Naive B cell (primary cell): Measurements from ENCODE around the gene DRD2. TPM values are rescaled to one million over a fixed set of nuclear protein-coding genes. Genes with fewer than 3 reads are reported as not detected.
"Not testable (repeated sequence)": the region's sequence is repeated elsewhere in the genome, so short reads cannot be mapped to it uniquely, and the experiment has no call there.

Experiments used
- ATAC-seq, 2 donors: fragments of 150-1000 bp; cut with Tn5 transposase; 2 replicates each; pipeline ENCODE4 v1.10.0; 2021; ENCODE audit warnings: low read depth in 2 of 2, mild to moderate bottlenecking in 2 of 2, moderate library complexity in 2 of 2
- DNase-seq: peaks from one replicate; pipeline ENCODE4 v3.0.0; 2022
- H3K27ac Mint-ChIP-seq, 6 donors: one replicate each; pipeline ENCODE4 v1.8.0; 2020 to 2022; ENCODE audit warnings: mild to moderate bottlenecking in 6 of 6, mixed read lengths in 6 of 6, moderate library complexity in 5 of 6, inconsistent platforms in 2 of 6
- H3K27me3 Mint-ChIP-seq, 3 donors: one replicate each; pipeline ENCODE4 v1.8.0; 2021 to 2022; ENCODE audit warnings: mixed read lengths in 3 of 3, mild to moderate bottlenecking in 1 of 3
- H3K36me3 Mint-ChIP-seq, 2 donors: one replicate each; pipeline ENCODE4 v1.8.0; 2020 to 2022; ENCODE audit warnings: mixed read lengths in 2 of 2, inconsistent platforms in 1 of 2, mild to moderate bottlenecking in 1 of 2
- H3K4me1 Mint-ChIP-seq, 3 donors: one replicate each; pipeline ENCODE4 v1.8.0; 2020 to 2022; ENCODE audit warnings: mixed read lengths in 3 of 3, inconsistent platforms in 1 of 3, mild to moderate bottlenecking in 1 of 3, moderate library complexity in 1 of 3
- H3K4me3 Mint-ChIP-seq, 8 donors: one replicate each; pipeline ENCODE4 v1.8.0; 2020 to 2022; ENCODE audit warnings: mild to moderate bottlenecking in 8 of 8, mixed read lengths in 8 of 8, moderate library complexity in 8 of 8, inconsistent platforms in 2 of 8
- H3K9me3 Mint-ChIP-seq, 7 donors: one replicate each; pipeline ENCODE4 v1.8.0; 2020 to 2022; ENCODE audit warnings: mixed read lengths in 7 of 7, mild to moderate bottlenecking in 5 of 7, inconsistent platforms in 2 of 7, moderate library complexity in 1 of 7
- polyA plus RNA-seq, 6 donors: library from polyadenylated mRNA; unstranded; fragments of 300-500 nt; fragmentation: Illumina TruSeq; gene quantifications; one replicate each; pipeline ENCODE4 v1.2.3, GENCODE V29; 2021; ENCODE audit warnings: low read depth in 6 of 6

The DRD2 gene
- not detected for polyA plus RNA-seq

DNA sequence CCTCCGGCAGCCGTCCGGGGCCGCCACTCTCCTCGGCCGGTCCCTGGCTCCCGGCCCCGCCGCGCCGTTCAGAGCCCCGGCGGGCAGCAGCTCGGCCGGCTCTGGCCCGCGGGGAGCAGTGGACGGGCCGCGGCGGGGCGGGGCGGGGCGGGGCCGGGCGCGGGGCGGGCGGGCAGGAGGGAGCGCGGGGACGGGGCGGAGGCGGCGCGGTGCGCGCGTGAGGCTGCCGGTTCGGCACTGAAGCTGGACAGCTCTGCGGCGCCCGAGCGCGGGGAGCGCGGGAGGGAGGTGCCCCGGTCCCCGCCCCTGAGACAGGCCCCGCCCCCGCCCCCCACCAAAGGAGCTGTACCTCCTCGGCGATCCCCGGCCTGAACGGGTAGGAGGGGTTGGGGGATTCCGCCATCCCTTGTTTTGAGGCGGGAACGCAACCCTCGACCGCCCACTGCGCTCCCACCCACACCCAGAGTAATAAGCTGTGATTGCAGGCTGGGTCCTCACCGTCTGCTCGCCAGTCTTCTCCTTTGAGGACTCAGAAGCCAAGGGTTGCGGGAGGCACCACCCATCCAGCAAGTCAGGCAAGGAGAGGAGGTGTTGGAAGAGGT lies at the start of gene DRD2:
Gene DRD2, minus strand, starts transcription at position 239 of the 602 bp plus-strand sequence. CDS start 50,747 bp downstream, outside the sequence.
- Mint-ChIP-seq H3K36me3 (peaks cover 0 to 6% of the 10 kb centered on the region in 2 donors), H3K4me1 (peaks cover 8 to 11% (median 9%) of the 10 kb centered on the region in 3 donors), H3K9me3 (peaks cover 0 to 6% (median 2%) of the 10 kb centered on the region in 7 donors), H3K27ac (peak within 1 kb of the TSS in 1 of 6 donors; percentile 3), H3K4me3 (peak within 1 kb of the TSS in 5 of 8 donors; percentile 47 to 86 (median 67)), H3K27me3 (peaks cover 76 to 84% (median 79%) of the 10 kb centered on the region in 3 donors)
- no peak for DNase-seq
- no peak for ATAC-seq

DNA sequence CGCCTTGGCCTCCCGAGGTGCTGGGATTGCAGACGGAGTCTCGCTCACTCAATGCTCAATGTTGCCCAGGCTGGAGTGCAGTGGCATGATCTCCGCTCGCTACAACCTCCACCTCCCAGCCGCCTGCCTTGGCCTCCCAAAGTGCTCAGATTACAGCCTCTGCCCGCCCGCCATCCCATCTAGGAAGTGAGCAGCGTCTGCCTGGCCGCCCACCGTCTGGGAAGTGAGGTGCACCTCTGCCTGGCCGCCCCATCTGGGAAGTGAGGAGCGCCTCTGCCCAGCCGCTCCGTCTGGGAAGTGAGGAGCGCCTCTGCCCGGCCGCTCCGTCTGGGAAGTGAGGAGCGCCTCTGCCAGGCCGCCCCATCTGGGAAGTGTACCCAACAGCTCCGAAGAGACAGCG lies 48.7 kb upstream of the DRD2 start:
- peak overlapping the region in 1 of 6 donors; percentile 8 for H3K27ac Mint-ChIP-seq
- not testable (repeated sequence) for H3K9me3 Mint-ChIP-seq, H3K4me3 Mint-ChIP-seq, H3K36me3 Mint-ChIP-seq, ATAC-seq, H3K4me1 Mint-ChIP-seq, DNase-seq
- H3K27me3 Mint-ChIP-seq, result peaks cover 22 to 36% (median 23%) of the 10 kb centered on the region in 3 donors

DNA sequence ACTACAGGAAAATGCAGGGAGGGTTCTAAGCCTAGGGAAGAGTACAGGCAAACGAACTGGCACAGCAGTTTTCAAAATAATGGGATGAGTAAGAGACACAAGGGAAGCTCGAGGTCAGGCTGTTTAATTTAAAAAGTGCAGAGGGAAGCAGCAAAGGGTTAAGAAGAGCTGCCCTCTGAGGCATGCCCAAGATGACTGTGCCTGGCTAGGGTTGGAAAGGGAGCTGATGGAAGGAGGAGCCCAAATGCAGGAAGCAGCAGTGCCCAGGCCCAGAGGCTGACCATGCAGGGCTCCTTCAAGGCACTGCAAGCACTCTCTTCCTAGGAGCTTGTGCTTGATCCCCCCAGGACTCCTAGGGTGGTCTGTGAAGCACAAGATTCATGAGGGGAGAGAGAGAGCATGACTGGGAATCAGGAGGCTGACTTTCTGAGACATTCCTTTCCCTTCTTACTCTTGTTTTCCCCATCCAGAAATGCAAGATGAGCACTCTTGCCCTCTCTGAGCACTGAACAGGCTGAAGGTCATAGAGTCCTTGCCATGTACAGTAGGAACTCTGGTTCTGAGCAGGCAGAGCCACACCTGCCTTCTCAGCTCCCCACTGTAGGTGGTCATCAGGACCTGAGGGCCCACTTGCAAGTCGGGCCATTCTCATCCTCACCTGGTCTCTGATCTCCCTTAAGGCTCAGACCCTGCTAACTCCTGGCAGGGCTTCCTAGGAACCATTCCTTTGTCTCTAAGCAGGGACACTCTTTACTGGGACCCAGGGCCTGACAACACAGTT lies 46.7 kb upstream of the DRD2 start:
- H3K4me3 Mint-ChIP-seq, result no peak overlapping the region
- H3K27ac Mint-ChIP-seq, result no peak overlapping the region
- H3K36me3 Mint-ChIP-seq, result no peaks in the 10 kb centered on the region
- no peak for ATAC-seq
- DNase-seq, result no peak
- H3K27me3 Mint-ChIP-seq, result peaks cover 21 to 37% (median 28%) of the 10 kb centered on the region in 3 donors
- no peaks in the 10 kb centered on the region for H3K4me1 Mint-ChIP-seq
- peaks cover 0 to 9% (median 0%) of the 10 kb centered on the region in 7 donors for H3K9me3 Mint-ChIP-seq

- Mint-ChIP-seq H3K27me3 (peaks cover 21 to 48% (median 37%) of the 10 kb centered on the region in 3 donors), H3K9me3 (peaks cover 0 to 9% (median 0%) of the 10 kb centered on the region in 7 donors), H3K4me1 (no peaks in the 10 kb centered on the region)
These were observed 44.9 kb upstream of the DRD2 start for GRCh38 chr11:113519989-113520613.

GRCh38 chr11:113518716-113519495 lies 43.7 kb upstream of the DRD2 start:
- Mint-ChIP-seq H3K9me3 (peaks cover 0 to 9% (median 0%) of the 10 kb centered on the region in 7 donors), H3K4me3 (no peak overlapping the region), H3K27ac (no peak overlapping the region), H3K27me3 (peaks cover 21 to 46% (median 37%) of the 10 kb centered on the region in 3 donors), H3K4me1 (no peaks in the 10 kb centered on the region), H3K36me3 (no peaks in the 10 kb centered on the region)
- ATAC-seq, result no peak
- DNase-seq, result no peak

More at GRCh38 chr11:113519989-113520613, 44.9 kb upstream of the DRD2 start:
- ATAC-seq (no peak), DNase-seq (no peak)
- Mint-ChIP-seq H3K27ac (peak overlapping the region in 1 of 6 donors; percentile 21), H3K4me3 (no peak overlapping the region), H3K36me3 (no peaks in the 10 kb centered on the region)

DNA sequence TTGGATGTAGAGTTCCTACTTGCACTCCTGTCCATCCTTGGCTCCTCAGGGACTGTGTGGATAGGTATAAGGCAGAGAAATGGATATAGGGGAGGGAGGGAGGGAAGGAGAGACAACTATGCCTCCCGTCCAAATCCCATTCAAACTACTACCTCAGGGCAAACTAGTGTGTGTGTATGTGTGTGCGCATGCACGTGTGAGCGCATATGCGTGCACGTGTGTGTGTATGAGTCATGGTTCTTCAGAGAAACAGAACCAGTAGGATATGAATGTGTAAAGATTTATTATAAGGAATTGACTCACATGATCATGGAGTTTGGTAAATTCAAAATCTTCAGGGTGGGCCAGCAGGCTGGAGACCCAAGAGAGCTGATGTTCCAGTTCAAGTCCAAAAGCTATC lies 42.2 kb upstream of the DRD2 start:
- Mint-ChIP-seq H3K4me1 (no peaks in the 10 kb centered on the region), H3K9me3 (peaks cover 0 to 9% (median 0%) of the 10 kb centered on the region in 7 donors), H3K36me3 (no peaks in the 10 kb centered on the region), H3K4me3 (no peak overlapping the region), H3K27ac (no peak overlapping the region), H3K27me3 (peaks cover 14 to 37% (median 32%) of the 10 kb centered on the region in 3 donors)
- DNase-seq (no peak), ATAC-seq (no peak)

- Mint-ChIP-seq H3K27ac (no peak overlapping the region), H3K4me3 (no peak overlapping the region), H3K4me1 (no peaks in the 10 kb centered on the region), H3K36me3 (no peaks in the 10 kb centered on the region), H3K9me3 (peaks cover 0 to 9% (median 0%) of the 10 kb centered on the region in 7 donors), H3K27me3 (peaks cover 13 to 35% (median 28%) of the 10 kb centered on the region in 3 donors)
- ATAC-seq, result no peak
- no peak for DNase-seq
These were observed 39.7 kb upstream of the DRD2 start for GRCh38 chr11:113514856-113515255.

GRCh38 chr11:113507341-113507740 lies 32.1 kb upstream of the DRD2 start:
- Mint-ChIP-seq H3K4me1 (peaks cover 0 to 2% (median 0%) of the 10 kb centered on the region in 3 donors), H3K36me3 (no peaks in the 10 kb centered on the region), H3K4me3 (no peak overlapping the region), H3K27me3 (peaks cover 24 to 46% (median 42%) of the 10 kb centered on the region in 3 donors), H3K9me3 (peaks cover 0 to 5% (median 0%) of the 10 kb centered on the region in 7 donors), H3K27ac (no peak overlapping the region)
- DNase-seq (no peak), ATAC-seq (no peak)

DNA sequence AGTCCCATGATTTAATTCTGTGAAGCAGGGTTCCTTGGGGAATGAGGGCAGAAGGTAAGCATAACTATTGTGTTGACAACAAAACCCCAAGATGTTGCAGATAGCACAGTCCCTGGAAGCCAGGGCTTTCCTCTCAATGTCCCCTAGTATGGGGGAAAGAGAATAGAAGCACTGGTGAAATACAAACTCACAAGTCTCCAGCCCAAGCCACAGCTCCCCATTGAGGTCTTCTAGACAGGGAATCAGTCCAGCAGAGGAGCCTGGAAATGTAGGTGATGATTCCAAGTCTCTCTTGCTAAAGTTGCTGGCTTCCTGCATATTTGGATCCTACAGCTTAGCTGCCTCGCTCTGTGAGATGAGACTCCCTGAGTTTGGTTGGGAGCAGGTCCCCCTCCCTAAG lies 31.7 kb upstream of the DRD2 start:
- ATAC-seq (no peak), DNase-seq (no peak)
- H3K27me3 Mint-ChIP-seq, result peaks cover 22 to 46% (median 41%) of the 10 kb centered on the region in 3 donors
- peaks cover 0 to 6% (median 0%) of the 10 kb centered on the region in 3 donors for H3K4me1 Mint-ChIP-seq
- H3K9me3 Mint-ChIP-seq, result peaks cover 0 to 5% (median 0%) of the 10 kb centered on the region in 7 donors
- H3K36me3 Mint-ChIP-seq, result no peaks in the 10 kb centered on the region
- no peak overlapping the region for H3K27ac Mint-ChIP-seq
- H3K4me3 Mint-ChIP-seq, result peak overlapping the region in 1 of 8 donors; percentile 16

GRCh38 chr11:113506461-113506860 lies 31.3 kb upstream of the DRD2 start:
- DNase-seq, result no peak
- Mint-ChIP-seq H3K4me3 (peak overlapping the region in 1 of 8 donors; percentile 16), H3K27me3 (peaks cover 20 to 46% (median 36%) of the 10 kb centered on the region in 3 donors), H3K4me1 (peaks cover 0 to 6% (median 0%) of the 10 kb centered on the region in 3 donors), H3K9me3 (peaks cover 0 to 5% (median 0%) of the 10 kb centered on the region in 7 donors), H3K27ac (no peak overlapping the region), H3K36me3 (no peaks in the 10 kb centered on the region)
- no peak for ATAC-seq

DNA sequence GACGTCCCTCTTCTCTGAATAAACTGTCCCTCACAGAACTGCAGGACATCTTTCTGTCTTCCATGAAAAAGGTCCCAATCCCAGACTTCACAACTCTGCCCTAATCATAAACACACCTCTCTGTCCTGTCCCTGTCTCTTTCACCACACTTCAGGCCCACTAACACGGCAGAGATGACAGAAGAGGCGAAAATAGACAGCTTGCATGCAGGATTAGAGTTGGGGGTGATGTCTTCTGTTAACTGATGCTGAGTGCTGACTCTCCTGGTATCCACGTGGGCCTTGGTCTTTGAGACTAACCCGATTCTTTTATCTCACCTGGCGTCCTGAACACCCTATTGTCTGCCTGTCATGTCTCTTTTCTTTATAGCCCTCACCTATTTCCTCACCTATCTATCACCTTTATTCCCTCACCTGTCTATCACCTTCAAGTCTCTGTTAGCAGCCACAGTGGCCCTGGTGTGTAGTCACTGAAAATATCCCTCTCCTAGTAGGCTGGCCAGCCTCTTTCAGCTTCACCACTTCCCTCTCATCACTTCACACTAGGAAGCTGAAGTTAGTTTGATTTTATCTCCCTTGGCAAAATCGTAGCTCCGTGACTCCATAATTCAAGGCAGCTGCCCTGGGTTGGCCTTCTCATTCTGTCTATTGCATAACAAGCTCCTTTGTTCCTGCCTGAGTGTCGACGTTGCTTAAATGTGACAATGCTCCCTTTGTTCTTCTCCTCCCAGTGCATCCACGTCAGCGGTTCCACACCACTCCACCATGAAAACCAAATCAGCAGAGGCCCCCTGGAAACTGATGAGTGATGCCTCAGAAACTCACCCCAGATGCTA lies 30.6 kb upstream of the DRD2 start:
- no peak for ATAC-seq
- H3K27ac Mint-ChIP-seq, result peak overlapping the region in 1 of 6 donors; percentile 45
- peaks cover 0 to 6% (median 0%) of the 10 kb centered on the region in 3 donors for H3K4me1 Mint-ChIP-seq
- peaks cover 0 to 5% (median 0%) of the 10 kb centered on the region in 7 donors for H3K9me3 Mint-ChIP-seq
- H3K36me3 Mint-ChIP-seq, result no peaks in the 10 kb centered on the region
- peaks cover 20 to 45% (median 37%) of the 10 kb centered on the region in 3 donors for H3K27me3 Mint-ChIP-seq
- no peak overlapping the region for H3K4me3 Mint-ChIP-seq
- no peak for DNase-seq

- Mint-ChIP-seq H3K27me3 (peaks cover 13 to 37% (median 33%) of the 10 kb centered on the region in 3 donors), H3K36me3 (no peaks in the 10 kb centered on the region), H3K27ac (no peak overlapping the region), H3K4me3 (no peak overlapping the region), H3K4me1 (peaks cover 0 to 6% (median 0%) of the 10 kb centered on the region in 3 donors), H3K9me3 (peaks cover 0 to 5% (median 0%) of the 10 kb centered on the region in 7 donors)
- DNase-seq (no peak), ATAC-seq (no peak)
These were observed 29.8 kb upstream of the DRD2 start for GRCh38 chr11:113505046-113505445.
